Measurements from ENCODE around the gene SETD3.

Gene SETD3

DNA sequence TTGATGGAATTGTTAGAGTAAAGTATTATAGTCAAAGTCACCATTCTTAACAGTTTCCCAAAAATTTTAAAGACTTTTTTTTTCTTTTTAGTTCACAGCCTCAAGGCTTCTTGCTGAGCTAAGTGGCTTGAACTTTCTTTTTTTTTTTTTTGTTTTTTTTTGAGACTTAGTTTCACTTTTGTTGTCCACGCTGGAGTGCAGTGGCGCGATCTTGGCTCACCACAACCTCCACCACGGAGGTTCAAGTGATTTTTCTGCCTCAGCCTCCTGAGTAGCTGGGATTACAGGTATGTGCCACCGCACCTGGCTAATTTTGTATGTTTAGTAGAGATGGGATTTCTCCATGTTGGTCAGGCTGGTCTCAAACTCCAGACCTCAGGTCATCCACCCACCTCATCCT, 92.8 kb downstream of the SETD3 start:
- no peak for DNase-seq

DNA sequence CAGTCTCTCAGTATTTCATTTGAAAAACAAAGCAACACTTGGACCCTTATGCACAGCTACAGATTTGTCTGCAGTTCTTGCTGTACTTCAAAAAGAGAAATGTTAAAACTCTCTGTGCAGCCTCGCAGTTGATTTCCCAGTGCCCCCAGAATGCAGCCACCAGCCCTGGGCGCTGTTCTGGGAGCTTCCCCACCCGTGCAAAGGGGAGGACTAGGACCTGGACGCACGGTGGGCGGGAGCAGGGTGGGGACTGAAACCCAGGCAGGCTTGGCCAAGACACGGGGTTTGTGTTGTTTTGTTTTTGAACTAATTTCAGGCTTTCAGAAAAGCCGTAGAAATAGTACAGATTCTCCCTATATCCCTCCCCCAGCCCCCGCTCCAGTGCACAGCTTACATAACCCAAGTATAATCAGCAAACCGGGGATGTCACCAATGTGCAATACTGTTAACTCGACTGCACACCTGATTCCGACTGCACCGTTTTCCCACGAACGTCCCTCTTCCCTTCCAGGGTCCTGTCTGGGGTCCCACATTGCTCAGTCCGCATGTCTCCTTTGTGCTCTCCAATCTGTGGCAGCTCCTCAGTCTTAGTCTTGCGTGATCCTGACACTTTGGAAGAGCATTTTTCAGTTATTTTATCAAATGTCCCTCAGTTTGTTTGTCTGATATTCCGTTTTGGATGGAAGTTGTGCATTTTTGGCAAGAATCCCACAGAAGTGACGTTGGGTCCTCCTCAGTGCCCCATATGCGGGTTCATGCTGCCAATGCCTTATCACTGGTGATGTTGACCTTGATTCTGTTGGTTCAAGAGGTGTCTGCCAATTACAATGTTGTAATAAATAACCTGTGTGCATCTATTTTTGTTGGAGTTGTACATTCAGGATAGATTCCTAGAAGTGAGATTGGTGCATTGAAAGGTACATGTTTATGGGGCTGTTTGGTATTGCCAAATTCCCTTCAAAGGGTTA, 95.9 kb downstream of the SETD3 start:
- no peak for DNase-seq

DNA sequence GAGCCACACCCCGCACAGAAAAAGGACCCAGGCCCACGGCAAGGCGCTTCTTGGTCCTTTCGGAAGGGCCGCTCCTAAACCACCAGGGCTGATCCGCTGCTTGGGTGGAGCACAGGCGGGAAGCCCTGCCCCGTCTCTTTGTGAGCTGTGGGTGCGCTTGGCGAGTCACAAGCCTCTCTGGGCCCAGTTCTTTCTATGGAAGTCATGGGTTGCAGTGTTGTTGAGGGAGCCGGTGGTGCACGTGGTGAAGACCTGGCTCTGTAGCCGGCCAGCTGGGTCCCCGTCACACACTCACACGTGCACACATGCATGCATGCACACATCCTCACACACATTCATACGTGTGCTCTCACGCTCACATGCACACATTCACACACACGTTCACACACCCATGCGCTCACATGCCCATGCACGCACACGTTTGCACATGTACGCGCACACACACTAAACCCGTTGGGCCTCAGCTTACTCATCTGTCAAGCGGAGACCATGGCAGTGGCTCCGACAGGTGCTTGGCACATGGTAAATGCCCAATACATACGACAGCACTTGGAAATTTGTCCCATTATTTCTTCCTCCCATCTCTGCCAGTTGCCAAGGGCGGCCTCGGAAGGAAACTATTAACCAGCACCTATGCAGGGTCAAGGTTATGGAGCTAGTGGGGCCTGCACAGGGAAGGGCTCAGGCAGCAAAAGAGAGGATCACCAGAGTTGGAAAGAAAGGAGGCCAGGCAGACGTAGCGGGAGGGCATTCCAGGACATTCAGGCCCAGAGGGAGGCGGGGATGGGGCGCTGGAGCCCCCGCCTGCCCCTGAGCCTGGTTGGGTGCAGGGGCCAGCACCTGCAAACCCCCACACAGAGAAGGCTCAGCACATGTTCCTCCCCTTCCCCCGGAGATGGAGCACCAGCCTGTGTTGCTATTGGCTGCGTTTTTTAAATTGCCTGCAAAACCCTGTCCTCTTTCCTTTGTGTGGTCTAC, 96.9 kb downstream of the SETD3 start:
- no peak for DNase-seq

DNA sequence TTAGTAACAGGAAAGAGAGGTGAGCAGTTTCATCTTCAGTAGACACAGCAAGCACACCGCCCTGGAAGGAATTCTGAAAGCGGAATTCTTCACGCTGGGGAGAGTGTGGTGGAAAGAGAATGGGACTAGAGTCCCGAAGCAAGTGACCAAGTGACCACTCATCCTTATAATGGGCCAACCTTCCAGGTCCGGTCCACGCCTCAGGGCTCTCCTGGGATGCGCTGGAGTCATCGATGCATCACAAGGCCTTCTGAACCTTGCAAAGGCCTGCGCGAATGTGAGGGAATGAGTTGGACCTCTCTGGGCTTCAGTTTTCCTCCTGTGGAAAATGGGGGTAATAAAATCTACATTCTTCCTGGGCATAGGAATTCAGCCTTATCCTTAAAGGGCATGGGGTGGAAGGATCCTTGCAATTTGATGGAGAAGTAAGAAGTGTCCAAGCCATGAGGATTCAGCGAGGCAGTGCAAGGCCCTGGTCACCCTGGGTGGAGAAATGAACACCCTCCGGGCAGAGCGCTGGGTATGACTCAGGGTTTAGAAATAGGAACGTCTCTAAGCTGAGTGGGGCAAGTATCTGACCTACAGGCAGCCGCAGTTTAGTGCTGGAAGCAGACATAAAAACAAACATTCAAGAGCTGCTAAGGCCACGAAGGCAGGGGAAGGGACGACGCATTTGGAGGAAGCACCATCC, 97.7 kb downstream of the SETD3 start:
- no peak for DNase-seq

DNA sequence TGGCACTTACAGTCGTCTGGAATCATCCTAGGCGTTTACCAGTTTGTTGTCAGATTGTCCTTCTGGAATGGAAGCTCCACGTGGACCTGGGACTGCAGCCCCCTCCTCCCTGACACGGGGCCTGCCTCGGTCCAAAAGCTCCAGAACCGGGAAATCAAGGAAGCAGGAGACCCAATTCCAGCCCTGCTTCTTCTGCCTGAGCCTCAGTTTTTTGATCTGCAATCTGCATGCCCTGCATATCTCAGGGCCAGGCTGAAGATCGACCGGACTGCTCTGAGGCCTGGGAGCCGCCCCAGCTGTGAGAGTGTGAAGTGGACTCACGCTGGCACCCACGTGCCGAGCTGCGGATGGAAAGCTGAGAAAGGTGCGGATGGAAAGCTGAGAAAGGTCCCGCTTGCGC, 98.6 kb downstream of the SETD3 start:
- no peak for DNase-seq

DNA sequence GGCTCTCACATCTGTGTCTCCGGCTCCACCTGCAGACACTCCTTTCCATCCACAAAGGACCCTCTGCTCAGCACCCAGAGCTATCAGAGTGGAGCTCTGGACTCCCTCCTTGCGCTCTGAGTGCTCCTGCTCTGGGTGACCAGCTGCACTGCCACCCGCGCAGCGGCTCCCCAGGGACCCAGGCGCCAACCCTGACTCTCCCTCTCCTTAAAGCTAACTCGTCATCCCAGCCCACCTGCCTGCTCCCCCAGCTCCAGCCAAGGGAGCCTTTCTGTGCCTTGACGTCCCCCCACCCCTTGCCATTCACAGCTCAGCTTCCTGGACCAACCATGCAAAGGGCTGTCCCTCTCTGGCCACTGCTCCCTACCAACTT, 99.0 kb downstream of the SETD3 start:
- DNase-seq = no peak

DNA sequence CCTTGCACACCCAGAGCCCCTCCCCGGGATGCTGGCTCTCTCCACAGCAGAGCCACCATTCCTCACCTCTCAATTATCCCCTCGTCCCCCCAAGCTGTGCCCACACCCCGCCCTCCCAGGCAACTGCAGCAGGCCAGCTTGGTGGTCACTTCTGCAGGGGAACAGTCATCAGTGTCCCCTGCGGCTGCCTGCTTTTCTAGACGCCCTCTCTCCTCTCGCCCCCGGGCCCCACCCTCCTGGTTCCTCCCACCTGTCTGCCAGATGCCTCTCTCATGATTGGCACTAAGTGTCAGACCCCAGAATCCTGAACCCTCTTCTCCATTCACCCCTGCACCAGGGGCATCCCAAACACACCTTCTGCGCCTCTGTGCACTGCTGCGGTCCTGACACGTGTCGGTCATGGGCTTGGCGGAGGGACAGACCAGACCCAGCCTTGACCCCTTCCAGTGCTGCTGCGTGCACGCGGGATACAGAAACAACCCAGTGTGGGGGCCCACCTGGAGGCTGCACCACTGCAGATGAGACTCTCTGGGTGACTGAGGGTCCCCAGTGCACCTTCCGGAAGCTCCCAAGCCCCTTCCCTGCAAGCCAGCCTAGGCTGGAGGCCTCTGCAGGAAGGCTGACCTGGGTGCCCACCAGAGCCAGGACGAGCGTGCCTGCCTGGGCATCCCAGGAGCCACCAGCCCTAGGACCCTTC, 99.5 kb downstream of the SETD3 start:
- no peak for DNase-seq

DNA sequence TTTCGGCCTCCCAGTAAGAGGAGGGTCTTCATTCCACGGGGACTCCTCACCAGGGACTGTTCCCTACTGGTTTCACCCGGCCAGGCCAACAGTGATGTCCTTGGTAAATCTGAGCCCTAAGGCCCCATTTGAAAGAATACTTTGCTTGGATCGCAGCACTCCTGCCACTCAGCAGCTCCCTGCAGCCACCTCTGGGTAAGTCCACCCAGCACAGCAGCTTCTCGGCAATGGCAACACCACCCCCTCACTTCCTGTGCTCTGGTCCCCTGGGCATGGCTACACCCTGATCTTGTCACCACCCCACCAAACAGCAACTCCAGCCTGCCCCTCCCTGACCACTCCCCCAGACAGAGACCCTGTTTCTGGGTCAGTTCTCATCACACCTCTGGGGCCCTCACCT, 100.3 kb downstream of the SETD3 start:
- no peak for DNase-seq

DNA sequence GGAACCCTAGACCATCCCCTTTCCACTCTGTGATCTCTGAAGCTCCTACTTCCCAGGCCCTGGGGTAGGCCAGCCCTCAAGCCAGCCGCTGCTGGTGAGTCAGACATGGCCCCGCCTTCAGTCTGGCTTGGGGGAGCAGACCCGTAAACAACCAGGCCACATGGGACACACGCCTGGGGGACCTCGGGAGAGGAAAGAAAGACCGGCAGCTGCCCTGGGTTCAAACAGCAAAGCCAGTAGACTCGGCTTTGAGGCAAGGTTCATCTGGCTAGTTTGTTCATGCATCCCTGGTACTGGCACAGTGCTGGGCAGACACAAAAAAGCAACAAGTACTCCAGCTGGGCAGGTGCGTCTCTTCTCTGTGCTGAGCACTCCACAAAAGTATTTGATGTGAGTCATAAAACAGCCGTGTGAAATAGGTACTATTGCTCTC, 101.9 kb downstream of the SETD3 start:
- DNase-seq = no peak

DNA sequence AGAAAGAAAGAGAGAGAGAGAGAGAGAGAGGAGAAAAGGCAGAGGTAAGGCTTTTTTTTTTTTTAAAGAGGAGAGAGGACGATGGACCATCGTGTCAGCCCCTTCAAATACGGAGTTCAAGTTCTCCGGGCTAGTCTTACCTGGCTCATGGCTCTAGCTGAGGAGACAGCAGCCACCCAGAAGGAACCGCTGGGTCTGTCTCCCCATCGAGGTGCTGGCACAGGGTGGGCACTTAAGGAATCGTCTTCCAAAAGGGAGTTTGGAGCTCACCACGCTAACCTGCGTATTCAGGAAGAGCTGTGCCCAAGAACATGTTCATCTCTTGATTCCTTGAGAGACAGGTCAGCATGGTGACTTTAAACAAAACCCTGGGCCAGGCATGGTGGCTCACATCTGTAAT, 102.7 kb downstream of the SETD3 start:
- no peak for DNase-seq

DNA sequence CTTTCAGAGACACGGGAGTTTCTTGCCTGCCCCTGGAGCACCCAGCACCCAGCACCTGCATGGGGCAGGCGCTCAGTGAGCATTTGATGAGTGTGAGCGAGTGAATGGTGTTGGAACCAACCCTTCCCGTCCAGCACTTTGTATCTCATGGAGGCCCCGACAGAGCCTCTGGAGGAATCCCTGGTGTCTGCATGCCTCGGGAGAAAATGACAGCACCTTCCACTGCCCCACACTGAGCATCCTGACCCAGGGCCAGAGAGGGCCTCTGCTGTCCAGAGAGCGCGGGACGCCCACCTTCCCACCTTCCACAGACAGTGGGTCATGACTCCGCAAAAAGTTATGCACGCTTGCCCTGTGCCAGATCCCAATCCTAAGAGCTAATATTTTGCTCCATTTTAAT, 105.7 kb downstream of the SETD3 start:
- DNase-seq = no peak

DNA sequence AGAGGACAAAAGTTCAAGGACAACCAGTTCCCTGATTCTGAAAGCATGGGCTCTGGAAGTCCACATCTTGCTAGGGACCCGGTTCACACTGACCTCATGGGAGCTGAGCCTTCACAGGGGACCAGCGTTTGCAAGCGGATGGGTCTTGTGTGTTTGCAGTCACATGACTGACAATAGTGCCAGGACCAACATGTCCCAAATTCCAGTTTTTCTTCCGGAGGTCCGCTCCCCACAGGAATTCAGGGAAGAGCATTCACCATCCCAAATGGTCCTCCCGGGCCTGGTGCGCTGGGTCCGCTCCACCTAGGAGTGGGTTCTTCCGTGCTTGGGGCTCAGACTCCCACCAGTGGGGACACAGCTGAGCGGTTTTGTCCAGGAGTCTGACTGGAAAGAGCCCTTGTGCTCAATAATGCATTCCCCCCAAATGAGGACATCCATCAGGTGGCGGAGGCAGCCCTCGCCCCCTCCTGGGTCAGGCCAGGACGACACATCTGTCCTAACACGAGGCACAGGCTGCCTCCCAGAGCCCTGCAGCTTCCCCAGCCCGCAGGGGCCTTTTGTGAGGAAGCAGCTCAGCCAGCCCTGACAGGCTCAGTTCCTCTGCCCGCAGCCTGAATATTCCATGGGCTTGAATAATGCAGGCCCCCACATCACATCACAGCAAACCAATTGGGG, 116.9 kb downstream of the SETD3 start:
- no peak for DNase-seq

DNA sequence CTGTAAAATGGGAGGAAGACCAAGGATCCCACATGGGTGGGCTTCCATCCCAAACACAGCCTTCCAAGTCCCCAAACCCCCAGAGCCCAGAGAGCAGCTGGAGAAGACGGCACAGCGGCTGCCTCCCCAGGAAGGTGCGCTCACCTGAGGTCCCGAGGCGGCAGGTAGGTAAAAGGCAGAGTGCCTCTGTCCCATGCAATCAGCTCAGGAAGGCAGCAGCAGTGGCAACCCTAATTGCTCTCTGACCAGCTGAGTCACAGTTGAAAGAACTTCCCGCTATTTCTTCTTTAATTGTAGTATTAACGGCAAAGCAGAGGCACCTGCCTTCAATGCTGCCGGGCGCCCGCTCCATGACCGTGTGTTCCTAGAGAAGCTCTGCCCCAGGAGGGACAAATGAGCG, 117.6 kb downstream of the SETD3 start:
- no peak for DNase-seq

DNA sequence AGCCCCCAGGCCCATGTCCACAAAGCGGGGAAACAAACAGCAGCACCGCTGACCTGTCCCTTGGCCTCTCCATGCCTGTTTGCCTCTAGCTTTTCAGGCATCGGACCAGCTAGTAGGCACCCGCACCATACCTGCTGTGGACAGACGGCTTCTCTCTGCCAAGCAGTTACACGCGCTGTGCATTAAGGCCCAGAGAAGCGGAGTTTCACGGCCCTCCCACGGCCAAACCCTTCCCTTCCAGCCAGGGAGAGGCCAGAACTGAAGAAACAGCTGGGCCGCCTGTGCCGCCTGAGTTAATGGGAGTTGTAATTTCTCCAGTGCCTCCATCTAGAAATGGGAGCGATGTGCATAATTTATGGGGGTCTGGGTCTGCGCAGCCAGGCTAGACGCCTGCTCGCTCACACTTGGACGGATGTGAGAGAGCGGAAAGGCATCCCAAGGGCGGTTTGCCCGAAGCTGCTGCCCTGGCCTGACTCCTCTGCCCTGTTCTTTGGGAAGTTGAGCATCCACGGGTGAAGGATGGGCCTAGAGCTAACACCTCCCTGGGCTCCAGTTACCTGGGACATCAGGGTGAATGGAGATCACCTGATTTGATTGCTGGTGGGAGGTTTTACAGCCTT, 119.0 kb downstream of the SETD3 start:
- DNase-seq = no peak

DNA sequence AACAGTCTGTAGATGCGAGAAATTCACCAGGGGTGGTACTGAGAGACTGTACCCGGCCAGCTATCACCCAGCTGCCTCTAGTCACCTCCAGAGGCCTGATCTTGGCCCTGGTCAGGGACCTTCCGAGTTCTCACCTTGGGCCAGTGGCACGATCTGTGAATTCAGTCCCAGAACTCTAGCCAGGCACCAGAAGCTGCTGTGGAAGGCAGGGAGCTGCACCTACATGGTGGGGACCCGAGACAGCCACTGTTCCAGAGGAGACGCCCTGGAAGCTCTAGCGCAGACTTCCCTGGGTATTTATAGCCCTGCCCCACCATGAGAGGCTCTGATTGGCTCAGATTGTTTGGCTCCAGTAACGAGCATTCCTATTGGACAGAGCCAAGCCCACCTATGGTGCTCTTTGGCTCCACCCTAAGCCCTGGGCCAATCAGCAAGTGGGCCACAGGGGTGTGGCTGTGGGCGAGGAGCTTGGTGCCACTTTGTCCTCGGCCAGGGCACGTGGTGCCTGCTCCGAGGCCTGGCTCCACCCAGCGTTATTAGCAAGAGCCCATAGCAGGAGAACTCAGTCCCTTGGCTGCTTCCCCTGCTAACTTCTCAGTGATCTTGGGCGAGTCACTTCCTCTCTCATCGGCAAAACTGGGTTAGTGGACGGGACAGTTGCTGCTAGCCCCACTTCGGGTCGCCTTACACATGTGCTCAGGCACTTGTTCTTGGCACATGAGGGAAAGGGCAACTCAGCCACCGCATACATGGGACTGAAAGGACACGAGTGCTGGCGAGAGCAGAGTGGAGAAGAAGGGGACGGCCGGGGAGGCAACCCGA, 119.7 kb downstream of the SETD3 start:
- DNase-seq = no peak

DNA sequence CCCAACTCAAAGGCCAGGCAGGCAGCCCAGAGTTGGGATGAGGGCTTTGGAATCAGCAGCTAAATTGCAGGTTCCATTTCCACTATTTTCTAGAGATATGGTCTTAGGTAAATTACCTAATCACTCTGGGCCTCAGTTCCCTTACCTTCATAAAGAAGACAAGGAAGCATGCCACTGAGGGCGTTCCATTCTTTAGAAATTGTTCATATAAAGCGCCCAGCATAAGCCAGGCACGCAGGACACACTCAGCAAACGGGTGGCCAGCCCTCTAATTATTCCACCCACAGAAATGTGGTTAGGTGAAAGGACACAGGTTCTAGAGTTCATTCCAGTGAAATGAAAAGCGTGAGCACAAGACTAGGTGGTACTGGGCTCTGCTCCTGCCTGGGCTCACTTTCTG, 120.8 kb downstream of the SETD3 start:
- no peak for DNase-seq

DNA sequence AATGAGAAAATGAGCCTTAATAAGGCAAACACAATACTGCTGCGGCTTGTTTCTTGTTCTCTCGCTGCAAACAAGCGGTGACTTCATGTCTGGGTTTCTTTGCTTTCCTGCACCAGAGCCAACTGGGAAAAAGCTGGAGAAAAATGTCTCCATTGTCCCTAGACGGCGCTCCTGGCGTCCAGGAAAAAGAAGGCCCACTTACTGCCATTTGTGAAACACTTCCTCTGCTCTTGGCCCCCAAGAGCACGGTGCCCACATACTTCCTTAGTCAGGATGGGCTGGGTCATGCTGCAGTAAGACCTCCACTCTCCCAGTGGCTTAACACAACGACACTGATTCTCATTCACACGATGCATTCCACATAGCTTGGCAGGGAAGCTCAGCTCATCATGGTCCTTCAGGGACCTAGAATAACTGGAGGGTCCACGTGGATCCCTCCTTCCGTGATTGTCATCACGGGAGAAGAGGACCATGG, 122.7 kb downstream of the SETD3 start:
- DNase-seq = no peak

DNA sequence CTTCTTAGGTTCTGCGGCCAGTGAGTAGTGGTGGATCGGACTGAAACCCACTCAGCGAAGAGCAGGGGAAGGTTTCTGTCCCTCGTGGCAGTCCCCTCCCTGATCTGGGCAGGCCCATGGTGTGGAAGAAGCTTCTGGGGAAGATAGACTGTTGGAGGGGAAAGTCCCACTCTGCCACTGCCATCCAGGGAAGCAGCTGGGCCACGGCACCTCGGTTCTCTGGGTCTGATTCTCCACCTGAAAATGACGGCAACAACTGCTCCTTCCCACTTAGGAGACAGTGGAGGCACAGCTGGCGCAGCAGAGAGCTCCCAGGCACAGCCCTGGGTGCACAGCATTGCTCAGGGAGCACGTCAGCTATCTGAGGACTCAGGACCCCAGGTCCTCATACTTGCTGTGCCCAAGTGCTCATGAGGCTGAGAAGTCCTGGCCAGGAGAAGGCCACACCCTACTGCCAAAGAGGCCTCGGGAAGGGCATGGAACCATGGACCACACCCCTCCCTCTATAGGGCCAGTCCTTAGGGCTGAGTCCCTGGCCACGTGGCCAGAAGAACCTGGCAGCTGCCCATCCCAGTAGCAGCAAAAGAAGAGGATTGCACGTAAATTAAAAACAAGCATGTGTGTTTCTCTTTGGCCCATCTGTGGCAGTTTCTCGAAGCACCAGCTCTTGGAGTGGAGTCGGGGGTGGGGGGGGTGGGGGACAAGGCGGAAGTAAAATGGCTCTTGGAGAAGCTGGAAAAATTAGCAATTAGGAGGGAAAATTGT, 123.3 kb downstream of the SETD3 start:
- peak in 1 of 2 experiments; percentile 46 for DNase-seq

DNA sequence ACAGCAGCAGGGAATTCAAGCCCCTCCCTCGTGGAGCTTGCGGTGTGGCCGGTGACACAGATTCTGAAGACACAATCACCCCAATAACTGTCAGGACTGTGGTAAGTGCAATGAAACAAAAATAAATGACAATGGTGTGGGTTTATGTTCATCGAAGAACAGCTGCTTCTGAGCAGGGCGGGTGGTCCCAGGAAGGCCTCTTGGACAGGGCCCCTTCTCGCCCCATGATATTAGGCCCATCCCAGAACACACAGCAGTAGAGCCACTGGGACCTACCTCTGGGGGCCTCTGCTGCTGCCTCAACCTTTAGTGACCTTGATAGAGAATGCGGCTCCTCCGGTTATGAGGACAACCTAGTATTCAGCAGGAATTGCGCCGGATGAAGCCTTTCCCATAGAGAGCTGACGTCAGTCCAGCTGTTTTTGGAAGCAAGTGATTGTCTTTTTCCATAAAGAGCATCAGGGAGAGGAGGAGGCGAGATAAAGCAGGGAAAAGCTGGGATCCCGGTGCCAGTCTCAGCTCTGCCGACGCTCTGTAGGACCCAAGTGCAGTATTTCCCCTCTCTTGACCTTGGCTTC, 124.5 kb downstream of the SETD3 start:
- no peak for DNase-seq

All from NCI-H446 (cell line).